Measurements from ENCODE around the gene SUGCT.
"Not testable (repeated sequence)": the region's sequence is repeated elsewhere in the genome, so short reads cannot be mapped to it uniquely, and the experiment has no call there.

SUGCT gene

DNA sequence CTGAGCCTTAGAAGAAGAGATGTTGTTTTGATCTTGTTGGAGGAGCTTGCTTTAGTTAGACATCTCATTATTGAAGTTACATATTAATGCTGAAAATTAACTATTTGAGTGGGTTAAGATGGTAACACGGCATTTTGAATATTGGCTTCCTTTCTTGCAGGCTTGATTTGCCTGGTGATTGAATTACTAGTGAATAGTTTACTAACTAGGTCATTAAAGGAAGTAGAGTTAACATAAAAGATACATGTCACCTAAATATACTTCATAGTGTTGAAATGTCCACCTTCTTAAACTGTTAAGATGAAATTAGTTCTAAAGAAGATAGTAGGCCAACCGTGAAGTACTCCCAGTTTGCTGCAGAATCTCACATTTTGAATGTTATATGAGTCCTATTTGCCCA is 18.9 kb upstream of the SUGCT start:
- Histone ChIP-seq H3K9ac (ENCODE audit: low read depth, low read length) (no peak overlapping the region), H3K36me3 (ENCODE audit: control insufficient read depth, insufficient read depth, low read length) (no peaks in the 10 kb centered on the region), H3K27me3 (ENCODE audit: control insufficient read depth, insufficient read depth, low read length) (no peaks in the 10 kb centered on the region), H3K9me3 (ENCODE audit: control insufficient read depth, insufficient read depth, low read length) (no peaks in the 10 kb centered on the region), H3K4me3 (ENCODE audit: low read depth, low read length) (no peak overlapping the region), H3K4me1 (ENCODE audit: control insufficient read depth, insufficient read depth, low read length) (no peaks in the 10 kb centered on the region)

DNA sequence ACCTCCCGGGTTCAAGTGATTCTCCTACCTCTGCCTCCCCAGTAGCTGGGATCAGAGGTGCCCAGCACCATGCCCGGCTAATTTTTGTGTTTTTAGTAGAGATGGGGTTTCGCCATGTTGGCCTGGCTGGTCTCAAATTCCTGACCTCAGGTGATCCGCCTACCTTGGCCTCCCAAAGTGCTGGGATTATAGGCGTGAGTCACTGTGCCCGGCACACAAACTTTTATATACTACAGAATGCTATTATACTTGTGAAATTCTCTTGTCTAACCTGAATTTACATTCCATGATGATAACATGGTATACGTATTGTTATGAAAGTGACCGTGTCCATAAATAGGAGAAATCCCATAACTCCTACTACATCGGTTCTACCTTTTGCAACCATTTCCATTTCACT is 17.6 kb upstream of the SUGCT start:
- H3K4me3 ChIP-seq (ENCODE audit: low read depth, low read length); H3K4me1 ChIP-seq (ENCODE audit: control insufficient read depth, insufficient read depth, low read length); H3K36me3 ChIP-seq (ENCODE audit: control insufficient read depth, insufficient read depth, low read length); H3K9ac ChIP-seq (ENCODE audit: low read depth, low read length); H3K27me3 ChIP-seq (ENCODE audit: control insufficient read depth, insufficient read depth, low read length); H3K9me3 ChIP-seq (ENCODE audit: control insufficient read depth, insufficient read depth, low read length): not testable (repeated sequence)

DNA sequence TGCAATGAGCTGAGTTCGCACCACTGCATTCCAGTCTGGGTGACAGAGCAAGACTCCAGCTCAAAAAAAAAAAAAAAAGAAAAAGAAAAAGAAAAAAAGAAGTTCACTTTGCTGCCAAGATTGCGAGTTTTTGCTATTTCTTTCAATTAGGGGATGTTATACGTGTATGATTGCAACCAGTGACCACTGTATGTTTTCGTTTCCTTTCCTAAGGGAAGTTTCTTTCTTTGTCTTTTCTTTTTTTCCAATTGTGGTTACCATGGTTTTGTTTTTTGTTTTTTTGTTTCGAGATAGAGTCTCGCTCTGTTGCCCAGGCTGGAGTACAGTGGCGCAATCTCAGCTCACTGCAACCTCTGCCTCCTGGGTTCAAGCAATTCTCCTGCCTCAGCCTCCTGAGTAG is 16.6 kb upstream of the SUGCT start:
- H3K4me3 ChIP-seq (ENCODE audit: low read depth, low read length); H3K36me3 ChIP-seq (ENCODE audit: control insufficient read depth, insufficient read depth, low read length); H3K9me3 ChIP-seq (ENCODE audit: control insufficient read depth, insufficient read depth, low read length); H3K4me1 ChIP-seq (ENCODE audit: control insufficient read depth, insufficient read depth, low read length); H3K27me3 ChIP-seq (ENCODE audit: control insufficient read depth, insufficient read depth, low read length); H3K9ac ChIP-seq (ENCODE audit: low read depth, low read length): not testable (repeated sequence)

DNA sequence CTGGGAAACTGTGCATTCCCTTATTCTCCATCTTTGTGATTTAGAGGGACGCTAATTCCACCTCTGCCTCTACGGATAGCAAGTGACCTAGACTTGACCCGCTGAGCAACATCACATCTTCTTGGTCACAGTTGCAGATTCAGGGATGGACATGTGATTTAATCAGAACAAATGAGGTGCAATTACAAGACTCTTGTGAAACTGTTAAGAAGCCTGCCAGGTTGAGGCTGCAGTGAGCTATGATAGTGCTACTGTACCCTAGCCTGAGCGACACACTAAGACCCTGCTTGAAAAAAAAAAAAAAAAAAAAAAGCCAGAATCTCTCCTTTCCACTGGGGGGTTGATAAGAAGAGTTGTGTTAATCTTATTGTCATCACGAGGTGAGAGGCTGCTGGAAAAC is 14.8 kb upstream of the SUGCT start:
- no peak overlapping the region for H3K4me3 ChIP-seq (ENCODE audit: low read depth, low read length)
- H3K36me3 ChIP-seq (ENCODE audit: control insufficient read depth, insufficient read depth, low read length): no peaks in the 10 kb centered on the region
- H3K4me1 ChIP-seq (ENCODE audit: control insufficient read depth, insufficient read depth, low read length): no peaks in the 10 kb centered on the region
- no peaks in the 10 kb centered on the region for H3K27me3 ChIP-seq (ENCODE audit: control insufficient read depth, insufficient read depth, low read length)
- no peaks in the 10 kb centered on the region for H3K9me3 ChIP-seq (ENCODE audit: control insufficient read depth, insufficient read depth, low read length)
- H3K9ac ChIP-seq (ENCODE audit: low read depth, low read length): no peak overlapping the region

DNA sequence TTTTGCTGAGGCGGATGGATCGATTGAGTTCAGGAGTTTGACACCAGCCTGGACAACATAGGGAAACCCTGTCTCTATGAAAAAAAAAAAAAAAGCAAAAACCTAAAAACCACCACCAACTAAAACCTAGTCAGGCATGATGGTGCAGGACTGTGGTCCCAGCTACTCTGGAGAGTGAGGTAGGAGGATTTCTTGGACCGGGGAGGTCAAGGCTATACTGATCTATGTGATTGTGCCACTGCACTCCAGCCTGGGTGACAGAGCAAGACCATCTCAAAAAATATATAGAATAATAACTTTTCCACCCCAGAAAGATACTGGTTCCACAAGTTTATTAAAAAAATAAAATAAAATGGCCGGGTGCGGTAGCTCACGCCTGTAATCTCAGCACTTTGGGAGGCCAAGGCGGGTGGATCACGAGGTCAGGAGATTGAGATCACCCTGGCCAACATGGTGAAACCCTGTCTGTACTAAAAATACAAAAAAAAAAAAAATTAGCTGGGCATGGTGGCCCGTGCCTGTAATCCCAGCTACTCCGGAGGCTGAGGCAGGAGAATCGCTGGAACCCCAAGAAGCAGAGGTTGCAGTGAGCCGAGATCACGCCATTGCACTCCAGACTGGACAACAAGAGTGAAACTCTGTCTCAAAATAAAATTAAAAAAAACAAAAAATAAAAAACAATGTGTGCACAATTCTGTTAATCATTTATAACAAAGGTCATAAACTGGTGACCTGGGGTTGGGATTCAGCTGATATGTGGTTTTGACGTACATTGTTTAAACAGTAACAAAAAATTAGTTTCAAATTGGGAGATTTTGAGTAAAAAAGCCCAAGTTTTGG is 12.5 kb upstream of the SUGCT start:
- not testable (repeated sequence) for H3K27me3 ChIP-seq (ENCODE audit: control insufficient read depth, insufficient read depth, low read length); H3K4me3 ChIP-seq (ENCODE audit: low read depth, low read length); H3K9me3 ChIP-seq (ENCODE audit: control insufficient read depth, insufficient read depth, low read length); H3K9ac ChIP-seq (ENCODE audit: low read depth, low read length); H3K4me1 ChIP-seq (ENCODE audit: control insufficient read depth, insufficient read depth, low read length); H3K36me3 ChIP-seq (ENCODE audit: control insufficient read depth, insufficient read depth, low read length)

DNA sequence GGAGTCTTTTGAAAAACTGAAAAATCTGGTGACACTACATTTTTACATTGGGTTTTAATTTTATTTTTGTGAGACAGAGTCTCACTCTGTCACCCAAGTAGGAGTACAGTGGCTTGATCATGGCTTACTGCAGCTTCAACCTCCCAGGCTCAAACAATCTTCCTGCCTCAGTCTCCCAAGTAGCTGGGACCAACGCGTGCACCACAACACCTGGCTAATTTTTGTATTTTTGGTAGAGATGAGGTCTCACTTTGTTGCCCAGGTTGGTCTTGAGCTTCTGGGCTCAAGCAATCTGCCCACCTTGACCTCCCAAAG is 11.9 kb upstream of the SUGCT start:
- no peaks in the 10 kb centered on the region for H3K27me3 ChIP-seq (ENCODE audit: control insufficient read depth, insufficient read depth, low read length)
- H3K4me1 ChIP-seq (ENCODE audit: control insufficient read depth, insufficient read depth, low read length): no peaks in the 10 kb centered on the region
- no peaks in the 10 kb centered on the region for H3K36me3 ChIP-seq (ENCODE audit: control insufficient read depth, insufficient read depth, low read length)
- no peak overlapping the region for H3K9ac ChIP-seq (ENCODE audit: low read depth, low read length)
- H3K4me3 ChIP-seq (ENCODE audit: low read depth, low read length): no peak overlapping the region
- no peaks in the 10 kb centered on the region for H3K9me3 ChIP-seq (ENCODE audit: control insufficient read depth, insufficient read depth, low read length)

DNA sequence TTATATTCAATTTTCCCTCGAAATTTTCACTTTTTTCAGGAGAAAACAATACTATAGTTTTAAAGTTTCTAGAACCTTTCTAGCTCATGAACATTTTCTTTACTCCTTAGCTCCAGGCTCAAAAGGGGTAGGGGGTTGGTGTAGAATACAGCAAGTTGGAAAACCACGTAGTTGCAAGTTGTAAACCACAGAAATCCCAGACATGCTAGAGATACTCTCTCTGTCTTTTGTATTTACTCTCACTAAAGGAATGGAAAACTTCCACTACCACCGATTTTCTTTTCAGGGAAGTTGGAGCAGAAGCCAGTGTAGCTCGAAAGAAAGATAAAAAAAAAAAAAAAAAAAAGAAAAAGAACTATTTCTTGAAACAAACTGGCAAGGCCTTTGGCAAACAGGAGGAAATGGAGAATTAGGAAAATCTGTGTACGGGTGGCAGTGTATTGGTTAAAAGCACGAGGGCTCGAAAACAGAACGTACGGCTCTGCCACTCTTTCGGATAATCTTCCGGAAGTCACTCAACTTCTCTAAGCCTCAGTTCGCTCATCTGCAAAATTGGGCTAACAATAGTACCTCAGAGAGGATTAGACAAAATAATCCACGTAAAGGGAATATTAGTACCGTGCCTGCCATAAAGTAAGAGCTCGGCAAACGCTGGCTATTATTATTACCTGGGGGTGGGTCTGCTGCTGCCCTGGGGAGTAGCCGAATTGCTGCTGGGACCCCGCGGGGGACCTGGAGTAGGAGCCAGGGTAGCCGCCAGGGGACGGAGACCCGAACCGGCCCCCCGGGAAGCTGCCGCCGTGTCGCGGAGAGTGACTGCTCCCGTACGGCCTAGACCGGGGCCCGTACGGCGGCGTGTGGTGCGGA is 1.0 kb upstream of the SUGCT start:
- Histone ChIP-seq H3K27me3 (ENCODE audit: control insufficient read depth, insufficient read depth, low read length) (peaks cover 11% of the 10 kb centered on the region), H3K36me3 (ENCODE audit: control insufficient read depth, insufficient read depth, low read length) (no peaks in the 10 kb centered on the region), H3K9ac (ENCODE audit: low read depth, low read length) (peak overlapping the region; percentile 90), H3K4me1 (ENCODE audit: control insufficient read depth, insufficient read depth, low read length) (peaks cover 2% of the 10 kb centered on the region), H3K4me3 (ENCODE audit: low read depth, low read length) (peak overlapping the region; percentile 73), H3K9me3 (ENCODE audit: control insufficient read depth, insufficient read depth, low read length) (no peaks in the 10 kb centered on the region)

DNA sequence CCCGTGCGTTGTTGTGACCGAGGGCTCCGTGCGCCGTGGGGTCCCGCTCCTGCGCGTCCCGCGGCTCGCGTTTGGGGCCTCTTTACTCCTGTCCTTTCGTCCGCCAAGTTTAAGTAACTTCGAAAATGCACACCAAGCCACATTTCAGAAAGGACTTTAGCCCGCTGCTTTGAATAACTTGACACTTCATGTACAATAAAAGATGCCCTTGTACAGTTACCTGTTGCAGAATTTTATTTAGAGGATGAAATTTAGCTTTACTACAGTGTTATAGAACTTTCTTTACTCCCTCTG is 459 bp downstream of the SUGCT start:
- peak overlapping the region; percentile 73 for H3K4me3 ChIP-seq (ENCODE audit: low read depth, low read length)
- H3K9me3 ChIP-seq (ENCODE audit: control insufficient read depth, insufficient read depth, low read length): no peaks in the 10 kb centered on the region
- peaks cover 2% of the 10 kb centered on the region for H3K4me1 ChIP-seq (ENCODE audit: control insufficient read depth, insufficient read depth, low read length)
- H3K9ac ChIP-seq (ENCODE audit: low read depth, low read length): peak overlapping the region; percentile 76
- peaks cover 11% of the 10 kb centered on the region for H3K27me3 ChIP-seq (ENCODE audit: control insufficient read depth, insufficient read depth, low read length)
- no peaks in the 10 kb centered on the region for H3K36me3 ChIP-seq (ENCODE audit: control insufficient read depth, insufficient read depth, low read length)

DNA sequence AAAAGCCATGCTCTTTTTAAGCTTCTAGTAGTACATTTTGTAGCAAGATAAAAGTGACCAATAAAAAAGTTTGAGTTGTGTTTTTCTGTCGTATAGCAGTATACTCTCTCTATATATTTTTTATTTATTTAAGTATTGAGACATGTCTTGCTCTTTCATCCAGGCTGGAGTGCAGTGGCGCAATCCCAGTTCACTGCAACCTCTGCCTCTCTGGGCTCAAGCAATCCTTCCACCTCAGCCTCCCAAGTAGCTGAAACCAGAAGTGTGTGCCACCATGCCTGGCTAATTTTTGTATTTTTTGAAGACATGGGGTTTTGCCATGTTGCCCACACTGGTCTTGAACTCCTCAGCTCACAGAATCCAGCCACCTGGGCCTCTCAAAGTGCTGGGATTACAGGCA is 2.8 kb downstream of the SUGCT start:
- Histone ChIP-seq H3K9me3 (ENCODE audit: control insufficient read depth, insufficient read depth, low read length) (no peaks in the 10 kb centered on the region), H3K4me1 (ENCODE audit: control insufficient read depth, insufficient read depth, low read length) (peaks cover 2% of the 10 kb centered on the region), H3K27me3 (ENCODE audit: control insufficient read depth, insufficient read depth, low read length) (peaks cover 11% of the 10 kb centered on the region), H3K9ac (ENCODE audit: low read depth, low read length) (no peak overlapping the region), H3K4me3 (ENCODE audit: low read depth, low read length) (no peak overlapping the region), H3K36me3 (ENCODE audit: control insufficient read depth, insufficient read depth, low read length) (no peaks in the 10 kb centered on the region)

DNA sequence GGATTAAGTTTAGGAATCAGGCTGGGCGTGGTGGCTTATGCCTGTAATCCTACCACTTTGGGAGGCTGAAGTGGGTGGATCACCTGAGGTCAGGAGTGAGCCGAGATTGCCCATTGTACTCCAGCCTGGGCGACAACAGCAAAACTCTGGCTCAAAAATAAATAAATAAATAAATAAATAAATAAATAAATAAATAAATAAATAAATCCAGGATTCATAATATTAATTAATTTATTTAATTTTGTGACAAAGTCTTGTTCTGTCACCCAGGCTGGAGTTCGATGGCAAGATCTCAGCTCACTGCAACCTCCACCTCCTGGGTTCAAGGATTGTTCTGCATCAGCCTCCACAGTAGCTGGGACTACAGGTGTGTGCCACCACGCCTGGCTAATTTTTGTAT is 4.2 kb downstream of the SUGCT start:
- Histone ChIP-seq H3K9ac (ENCODE audit: low read depth, low read length) (no peak overlapping the region), H3K4me1 (ENCODE audit: control insufficient read depth, insufficient read depth, low read length) (peaks cover 2% of the 10 kb centered on the region), H3K36me3 (ENCODE audit: control insufficient read depth, insufficient read depth, low read length) (no peaks in the 10 kb centered on the region), H3K9me3 (ENCODE audit: control insufficient read depth, insufficient read depth, low read length) (no peaks in the 10 kb centered on the region), H3K27me3 (ENCODE audit: control insufficient read depth, insufficient read depth, low read length) (peaks cover 11% of the 10 kb centered on the region), H3K4me3 (ENCODE audit: low read depth, low read length) (no peak overlapping the region)

DNA sequence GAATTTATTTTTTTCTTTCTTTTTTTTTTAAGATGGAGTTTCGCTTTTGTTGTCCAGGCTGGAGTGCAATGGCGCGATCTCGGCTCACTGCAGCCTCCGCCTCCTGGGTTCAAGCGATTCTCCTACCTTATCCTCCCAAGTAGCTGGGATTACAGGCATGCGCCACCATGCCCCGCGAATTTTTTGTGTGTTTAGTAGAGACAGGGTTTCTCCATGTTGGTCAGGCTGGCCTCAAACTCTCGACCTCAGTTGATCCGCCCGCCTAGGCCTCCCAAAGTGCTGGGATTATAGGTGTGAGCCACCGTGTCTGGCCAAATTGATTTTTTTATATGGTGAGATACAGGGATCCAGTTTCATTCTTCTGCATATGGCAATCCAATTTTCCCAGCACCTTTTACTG is 5.1 kb downstream of the SUGCT start:
- peaks cover 11% of the 10 kb centered on the region for H3K27me3 ChIP-seq (ENCODE audit: control insufficient read depth, insufficient read depth, low read length)
- not testable (repeated sequence) for H3K9me3 ChIP-seq (ENCODE audit: control insufficient read depth, insufficient read depth, low read length); H3K9ac ChIP-seq (ENCODE audit: low read depth, low read length); H3K4me3 ChIP-seq (ENCODE audit: low read depth, low read length); H3K36me3 ChIP-seq (ENCODE audit: control insufficient read depth, insufficient read depth, low read length); H3K4me1 ChIP-seq (ENCODE audit: control insufficient read depth, insufficient read depth, low read length)

DNA sequence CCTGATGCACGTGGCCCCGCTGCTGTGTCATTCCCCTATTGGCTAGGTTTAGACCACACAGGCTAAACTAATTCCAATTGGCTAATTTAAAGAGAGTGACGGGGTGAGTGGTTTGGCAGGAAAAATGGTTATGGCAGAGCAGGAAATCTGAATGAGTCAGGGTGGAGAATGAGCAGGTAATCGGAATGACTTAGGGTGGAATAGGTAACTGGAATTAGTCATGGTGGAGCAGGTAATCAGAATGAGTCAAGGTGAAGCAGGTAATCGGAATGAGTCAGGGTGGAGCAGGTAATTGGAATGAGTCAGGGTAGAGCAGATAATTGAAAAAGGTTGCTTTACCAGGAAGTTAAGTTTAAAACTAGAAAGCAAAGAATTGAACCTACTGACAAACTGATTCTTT is 7.1 kb downstream of the SUGCT start:
- not testable (repeated sequence) for H3K4me3 ChIP-seq (ENCODE audit: low read depth, low read length); H3K27me3 ChIP-seq (ENCODE audit: control insufficient read depth, insufficient read depth, low read length); H3K4me1 ChIP-seq (ENCODE audit: control insufficient read depth, insufficient read depth, low read length); H3K9ac ChIP-seq (ENCODE audit: low read depth, low read length); H3K9me3 ChIP-seq (ENCODE audit: control insufficient read depth, insufficient read depth, low read length); H3K36me3 ChIP-seq (ENCODE audit: control insufficient read depth, insufficient read depth, low read length)

Data from iPS-15b (cell line).